Stromal cell of bone marrow (primary cell): Measurements from ENCODE around the gene SRSF10.
"Not testable (repeated sequence)": the region's sequence is repeated elsewhere in the genome, so short reads cannot be mapped to it uniquely, and the experiment has no call there.

ENCODE experiments used
- DNase-seq: peaks from one replicate; pipeline ENCODE4 v3.0.0-alpha.2; 2012; ENCODE audit warnings: low read depth

Gene SRSF10

DNA sequence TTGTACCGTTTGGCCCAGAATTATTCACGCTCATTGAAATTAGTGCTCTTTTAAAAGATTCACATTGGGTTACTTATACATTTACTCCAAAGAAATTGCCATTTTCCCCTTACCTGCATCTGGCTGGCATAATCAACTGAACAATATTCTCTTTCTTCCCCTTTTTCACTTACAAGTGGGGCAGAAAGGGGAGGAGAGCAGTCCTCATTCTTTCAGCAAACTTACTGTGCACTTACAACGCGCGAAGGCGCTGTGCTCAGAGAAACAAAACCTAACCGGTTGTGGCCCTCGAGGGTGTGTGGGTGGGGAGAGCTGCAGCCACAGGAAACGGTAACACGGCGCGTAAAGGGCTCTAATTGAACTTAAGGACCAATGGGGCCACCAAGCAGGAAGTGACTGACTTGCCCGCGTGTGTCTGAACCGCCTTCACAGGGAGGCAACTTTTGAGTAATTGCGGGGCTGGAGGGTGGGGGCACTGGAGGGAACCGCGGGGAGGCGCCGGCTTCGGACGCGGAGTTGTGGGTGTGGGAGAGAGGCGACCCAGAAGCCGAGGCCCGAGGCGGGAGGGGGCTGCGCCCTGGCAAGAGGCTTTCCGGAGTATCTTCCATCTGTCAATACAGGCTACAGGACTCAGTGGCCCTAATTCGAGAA, 21.2 kb downstream of the SRSF10 start:
- DNase-seq, result peak; percentile 83

DNA sequence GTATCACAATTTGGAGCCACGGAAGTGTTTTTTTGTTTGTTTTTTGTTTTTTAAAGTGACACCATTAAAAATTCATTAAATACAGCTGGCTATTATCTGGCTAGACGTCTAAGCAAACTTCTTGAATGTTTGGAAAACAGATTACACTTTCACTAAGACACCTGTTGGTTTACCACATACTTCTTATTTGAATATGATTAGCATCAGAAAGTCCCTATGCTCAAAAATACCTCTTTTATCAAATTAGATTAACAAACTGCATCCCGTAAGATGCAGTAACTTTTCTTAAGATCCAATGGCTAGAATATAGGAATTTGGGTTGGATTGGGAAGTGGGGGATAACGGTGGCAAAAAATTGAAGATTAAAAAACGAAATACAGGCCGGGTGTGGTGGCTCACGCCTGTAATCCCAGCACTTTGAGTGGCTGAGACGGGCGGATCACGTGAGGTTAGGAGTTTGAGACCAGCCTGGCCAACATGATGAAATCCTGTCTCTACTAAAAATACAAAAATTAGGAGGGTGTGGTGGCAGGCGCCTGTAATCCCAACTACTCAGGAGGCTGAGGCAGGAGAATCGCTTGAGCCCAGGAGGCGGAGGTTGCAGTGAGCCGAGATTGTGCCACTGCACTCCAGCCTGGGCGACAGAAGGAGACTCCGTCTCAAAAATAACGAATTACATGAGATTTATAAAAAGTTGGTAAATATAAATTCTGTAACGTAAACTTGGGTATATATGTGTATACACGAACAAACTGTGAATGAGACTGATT, 21.9 kb downstream of the SRSF10 start:
- DNase-seq, result not testable (repeated sequence)

DNA sequence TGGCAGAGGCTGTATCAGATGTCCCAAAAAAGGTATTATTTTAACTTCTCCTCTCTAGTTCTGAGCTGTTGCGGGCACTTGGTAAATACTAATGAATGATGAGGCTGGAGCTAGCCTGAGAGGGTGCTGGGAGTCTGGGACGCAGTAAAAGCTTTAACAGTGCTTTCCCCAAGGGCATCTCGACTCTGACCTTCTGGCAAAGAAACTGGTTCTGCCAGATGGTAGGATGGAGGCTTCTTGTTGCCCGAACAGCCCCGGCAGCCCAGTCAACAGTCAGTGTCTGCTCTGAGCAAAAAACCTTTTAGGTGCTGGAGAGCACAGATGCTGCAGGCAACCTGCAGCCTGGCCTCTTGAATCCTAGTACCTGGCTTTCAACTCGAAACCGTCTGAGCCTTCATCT, 23.0 kb downstream of the SRSF10 start:
- no peak for DNase-seq

DNA sequence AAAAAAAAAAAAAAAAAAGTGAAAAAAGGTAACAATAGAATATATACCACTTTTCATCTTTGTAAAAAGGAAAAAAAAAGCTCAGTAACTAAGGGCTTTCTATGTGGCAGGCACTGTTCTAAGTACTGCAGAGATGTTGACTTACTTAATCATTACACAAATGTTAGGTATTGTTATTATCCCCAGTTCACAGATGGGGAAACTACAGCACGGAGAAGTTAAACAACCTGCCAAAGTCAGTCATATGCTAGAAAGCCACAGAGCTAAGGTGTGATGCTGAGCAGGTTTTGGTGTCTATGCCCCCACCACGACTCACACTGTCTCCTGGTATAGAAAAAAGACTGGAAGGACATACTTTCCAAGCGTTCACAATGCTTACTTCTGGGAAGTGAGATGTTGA, 27.1 kb downstream of the SRSF10 start:
- no peak for DNase-seq

DNA sequence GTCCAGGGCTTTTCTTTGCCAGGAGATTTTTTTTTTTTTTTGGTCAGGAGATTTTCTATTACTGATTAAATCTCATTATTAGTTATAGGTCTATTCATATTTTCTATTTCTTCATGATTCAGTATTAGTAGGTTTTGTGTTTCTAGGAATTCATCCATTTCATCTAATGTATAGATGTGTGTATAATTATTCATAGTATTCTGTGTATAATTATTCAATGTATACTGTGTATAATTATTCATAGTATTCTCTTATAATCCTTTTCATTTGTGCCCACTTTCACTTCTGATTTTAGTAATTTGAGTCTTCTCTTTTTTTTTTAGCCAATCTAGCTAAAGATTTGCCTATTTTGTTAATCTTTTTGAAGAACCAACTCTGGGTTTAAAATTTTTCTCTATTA, 32.8 kb downstream of the SRSF10 start:
- DNase-seq, result no peak

DNA sequence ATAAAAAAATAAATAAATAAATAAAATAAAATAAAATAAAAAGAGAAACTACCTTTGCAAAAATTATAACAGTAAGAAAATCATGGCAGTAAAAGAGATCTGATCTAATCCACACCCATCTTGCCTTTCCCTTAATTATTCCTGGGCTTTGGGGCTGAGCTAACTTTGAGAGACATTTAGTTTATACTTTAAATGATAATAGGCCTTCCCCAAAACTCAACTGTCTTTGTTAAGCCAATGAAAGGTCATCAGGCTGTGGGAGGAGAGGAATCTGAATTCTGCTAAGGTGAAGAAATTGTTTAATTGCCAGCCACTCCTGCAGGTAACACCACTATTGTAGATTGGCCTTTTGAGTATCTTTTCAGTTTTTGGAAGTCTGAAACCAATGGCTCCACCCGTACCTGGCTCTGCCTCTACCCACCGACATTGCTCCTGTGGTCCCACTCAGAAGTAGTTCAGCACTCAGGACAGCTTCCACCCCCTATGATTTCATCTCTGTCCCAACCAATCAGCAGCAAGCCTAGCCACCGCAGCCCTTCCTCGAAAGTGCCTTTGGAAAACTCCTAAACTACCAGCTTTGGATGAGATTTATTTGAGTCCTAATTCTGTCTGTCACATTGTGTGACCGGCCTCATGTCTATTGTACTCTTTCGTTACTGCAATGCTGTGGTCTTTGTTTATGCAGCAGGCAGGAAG, 43.5 kb downstream of the SRSF10 start:
- DNase-seq, result no peak

DNA sequence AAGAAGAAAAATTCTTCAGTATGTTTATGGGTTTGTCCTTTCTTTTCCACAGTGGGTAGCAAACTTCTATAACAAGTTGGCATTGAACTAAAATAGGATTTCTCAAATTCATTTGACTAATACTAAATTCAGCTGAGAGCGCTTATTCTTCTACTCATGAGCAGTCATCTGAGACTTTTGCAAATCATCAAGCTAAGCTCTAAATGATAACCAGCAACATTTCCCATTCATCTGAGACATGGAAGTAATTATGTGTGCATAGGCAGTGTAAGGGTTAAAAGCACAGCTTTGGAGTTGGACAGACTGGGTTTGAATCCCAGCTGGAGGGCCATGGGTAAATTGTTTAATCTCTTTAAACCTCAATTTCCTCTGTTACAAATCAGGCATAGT, 48.6 kb downstream of the SRSF10 start:
- no peak for DNase-seq

DNA sequence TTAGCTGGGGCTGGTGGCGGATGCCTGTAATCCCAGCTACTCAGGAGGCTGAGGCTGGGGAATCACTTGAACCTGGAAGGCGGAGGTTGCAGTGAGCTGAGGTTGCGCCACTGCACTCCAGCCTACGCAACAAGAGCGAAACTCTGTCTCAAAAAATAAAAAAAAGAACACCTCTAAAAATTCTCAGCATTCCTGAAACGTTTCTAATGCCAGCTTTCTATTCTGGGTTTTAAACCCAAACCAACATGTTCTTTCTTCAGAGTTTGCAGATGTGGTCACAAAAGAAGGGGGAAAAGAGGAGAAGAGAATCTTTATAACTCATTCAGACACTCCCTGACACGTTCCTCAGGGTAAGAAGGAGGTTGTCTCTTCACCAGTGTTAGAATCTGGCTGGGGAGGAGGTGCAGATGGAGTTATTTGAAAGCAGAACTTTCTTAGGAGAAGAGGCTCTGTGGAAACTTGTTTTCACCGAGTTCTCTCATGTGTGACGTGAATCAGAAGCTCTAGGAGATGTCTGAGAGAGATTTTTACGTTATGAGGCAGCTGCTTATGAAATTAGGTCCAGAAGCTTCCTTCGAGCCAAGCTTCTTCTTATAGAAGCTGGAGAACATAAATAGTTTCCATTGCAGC, 49.2 kb downstream of the SRSF10 start:
- DNase-seq, result peak; percentile 43

DNA sequence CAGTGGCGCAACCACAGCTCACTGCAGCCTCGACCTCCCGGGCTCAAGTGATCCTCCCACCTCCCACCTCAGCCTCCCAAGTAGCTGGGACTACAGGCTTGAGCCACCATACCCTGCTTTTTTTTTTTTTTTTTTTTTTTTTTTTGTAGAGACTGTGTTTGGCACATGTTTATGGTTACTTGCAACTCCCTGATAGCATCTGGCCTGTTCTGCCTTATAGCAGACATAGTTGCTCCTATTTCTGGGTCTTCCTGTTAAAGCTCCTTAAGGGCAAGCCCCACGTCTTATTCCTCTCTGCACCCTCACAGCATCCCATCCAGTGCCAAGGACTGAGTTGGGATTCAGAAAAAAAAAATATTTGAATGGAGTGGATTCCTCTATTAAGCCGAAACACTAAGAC, 49.9 kb downstream of the SRSF10 start:
- no peak for DNase-seq

DNA sequence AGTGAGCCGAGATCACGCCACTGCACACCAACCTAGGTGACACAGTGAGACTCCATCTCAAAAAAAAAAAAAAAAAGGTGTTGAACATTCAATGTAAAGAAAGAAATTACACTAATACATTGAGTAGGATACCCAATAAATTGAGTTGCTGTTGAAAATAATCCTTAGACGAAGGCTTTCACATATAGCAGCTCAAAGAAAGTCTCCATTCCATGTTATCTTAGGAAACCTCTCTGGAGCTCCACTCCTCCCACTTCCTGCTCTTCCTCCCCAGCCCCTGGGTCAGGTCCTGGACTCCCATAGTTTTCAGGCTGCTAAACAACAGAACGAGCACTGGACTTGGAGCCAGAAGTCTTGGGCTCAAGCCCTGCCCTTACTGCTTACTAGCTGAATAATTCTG, 51.3 kb downstream of the SRSF10 start:
- no peak for DNase-seq

DNA sequence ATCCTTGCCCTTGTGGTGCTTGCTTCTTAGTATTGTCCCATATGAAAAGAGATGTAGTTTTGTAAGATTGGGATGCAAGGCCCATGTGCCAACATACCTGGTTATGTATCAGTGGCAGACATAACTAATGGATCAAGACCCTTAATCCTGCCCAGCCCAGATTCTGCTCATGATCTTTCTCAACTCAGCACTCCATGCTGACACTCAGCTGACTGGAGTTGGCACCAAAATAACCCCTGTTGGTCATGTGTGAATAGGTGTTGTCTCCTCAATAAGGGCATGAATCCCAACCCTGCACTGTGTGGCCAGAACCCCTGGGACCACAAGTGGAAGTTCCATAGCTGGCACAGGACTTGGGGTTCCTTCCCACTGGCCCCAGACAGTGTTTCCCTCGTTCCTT, 53.0 kb downstream of the SRSF10 start:
- DNase-seq, result no peak

DNA sequence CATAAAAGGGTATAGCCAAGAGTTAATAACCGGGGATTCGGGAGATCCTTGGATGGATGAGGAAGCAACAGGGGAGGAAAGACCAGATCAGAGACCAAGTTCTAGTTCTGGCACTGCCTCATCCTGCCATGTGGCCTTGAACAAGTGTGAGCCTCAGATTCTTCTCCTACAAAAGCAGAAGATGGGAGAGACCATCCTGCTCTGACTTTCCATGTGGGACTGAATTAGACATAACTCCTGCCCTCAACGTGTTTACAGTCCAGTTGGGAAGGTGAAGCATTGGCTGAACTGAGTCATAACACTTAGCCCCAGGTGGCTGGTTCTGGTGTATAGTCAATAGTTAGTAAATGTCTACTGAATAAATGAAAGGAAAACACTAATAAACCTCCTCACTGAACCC, 54.8 kb downstream of the SRSF10 start:
- no peak for DNase-seq

DNA sequence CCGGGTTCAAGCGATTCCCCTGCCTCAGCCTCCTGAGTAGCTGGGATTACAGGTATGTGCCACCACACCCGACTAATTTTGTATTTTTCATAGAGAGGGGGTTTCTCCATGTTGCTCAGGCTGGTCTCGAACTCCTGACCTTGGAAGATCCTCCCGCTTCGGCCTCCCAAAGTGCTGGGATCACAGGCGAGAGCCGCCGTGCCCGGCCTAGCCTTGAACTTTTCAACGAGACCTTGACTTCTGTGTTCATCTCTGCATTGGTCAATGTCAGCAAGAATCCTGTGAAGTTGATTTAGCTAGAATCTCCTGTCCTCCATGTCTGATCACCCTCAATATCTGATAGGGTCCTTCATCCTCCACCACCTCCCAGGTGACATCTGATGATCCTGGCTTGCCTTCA, 55.5 kb downstream of the SRSF10 start:
- no peak for DNase-seq

DNA sequence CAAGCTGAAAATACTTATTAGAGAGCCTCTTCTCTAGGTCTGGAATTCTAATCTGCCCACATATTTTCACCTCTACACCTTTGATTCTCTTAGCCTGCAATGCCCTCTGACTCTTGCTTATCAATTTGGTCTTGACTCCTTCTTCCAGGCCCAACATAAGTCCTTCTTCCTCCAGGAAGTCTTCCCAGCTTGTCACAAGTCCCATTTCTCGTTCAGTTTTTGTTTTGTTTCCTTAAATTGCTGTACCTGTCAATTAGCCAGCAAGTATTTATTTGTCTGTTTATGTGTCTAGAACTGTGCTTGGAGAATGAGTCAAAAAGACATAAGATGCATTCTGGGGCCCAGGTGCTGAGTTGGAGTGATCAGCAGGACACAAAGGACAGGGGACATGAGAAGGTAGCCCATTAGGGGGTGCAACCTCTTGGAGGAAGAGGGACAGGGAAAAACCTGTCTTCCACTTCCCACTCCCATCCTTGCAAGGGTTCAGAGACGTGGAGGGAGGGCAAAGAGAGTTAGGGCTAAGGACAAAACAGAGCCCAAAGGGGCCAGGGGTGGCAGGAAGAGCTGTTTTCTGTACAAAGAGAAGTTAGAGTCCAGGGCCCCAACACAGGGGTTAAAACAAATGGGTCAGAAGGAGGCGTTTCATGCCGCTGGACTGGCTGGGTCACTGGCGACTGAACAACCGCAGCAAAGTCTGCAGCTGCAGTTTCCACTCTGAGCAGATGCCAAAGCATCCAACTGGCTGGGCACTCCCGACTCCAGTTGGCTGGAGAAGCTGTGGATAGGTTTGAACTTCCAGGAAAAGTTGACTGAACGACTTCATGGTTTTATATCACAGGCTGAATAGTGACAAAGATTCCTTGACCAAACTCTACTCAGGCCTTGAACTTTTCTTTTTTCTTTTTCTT, 56.3 kb downstream of the SRSF10 start:
- DNase-seq, result peak; percentile 48

DNA sequence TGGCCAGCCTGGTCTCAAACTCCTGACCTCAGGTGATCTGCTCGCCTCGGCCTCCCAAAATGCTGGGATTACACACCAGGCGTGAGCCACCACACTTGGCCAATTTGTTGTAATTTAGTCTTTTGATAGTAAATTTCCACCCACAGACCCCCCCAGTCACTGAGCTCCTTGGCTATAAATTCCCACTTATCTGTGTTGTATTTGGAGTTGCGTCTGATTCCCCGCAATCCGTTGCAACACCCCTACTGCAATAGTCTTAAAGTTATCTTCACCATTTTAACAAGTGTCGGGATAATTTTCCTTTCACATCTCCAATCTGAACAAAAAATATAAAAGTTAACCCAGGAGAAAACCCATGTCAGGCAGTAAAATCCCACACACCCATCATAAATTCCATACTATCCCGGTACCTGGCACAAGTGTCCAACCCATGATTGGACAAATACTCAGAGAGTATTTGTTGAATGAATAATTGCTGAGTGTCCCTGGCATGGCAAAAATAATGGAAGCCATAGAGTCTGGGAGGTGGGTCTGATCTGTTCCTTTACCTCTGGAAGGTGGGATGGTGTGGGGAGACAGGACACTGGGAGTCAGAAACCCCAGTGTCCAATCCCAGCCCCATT, 57.7 kb downstream of the SRSF10 start:
- no peak for DNase-seq

DNA sequence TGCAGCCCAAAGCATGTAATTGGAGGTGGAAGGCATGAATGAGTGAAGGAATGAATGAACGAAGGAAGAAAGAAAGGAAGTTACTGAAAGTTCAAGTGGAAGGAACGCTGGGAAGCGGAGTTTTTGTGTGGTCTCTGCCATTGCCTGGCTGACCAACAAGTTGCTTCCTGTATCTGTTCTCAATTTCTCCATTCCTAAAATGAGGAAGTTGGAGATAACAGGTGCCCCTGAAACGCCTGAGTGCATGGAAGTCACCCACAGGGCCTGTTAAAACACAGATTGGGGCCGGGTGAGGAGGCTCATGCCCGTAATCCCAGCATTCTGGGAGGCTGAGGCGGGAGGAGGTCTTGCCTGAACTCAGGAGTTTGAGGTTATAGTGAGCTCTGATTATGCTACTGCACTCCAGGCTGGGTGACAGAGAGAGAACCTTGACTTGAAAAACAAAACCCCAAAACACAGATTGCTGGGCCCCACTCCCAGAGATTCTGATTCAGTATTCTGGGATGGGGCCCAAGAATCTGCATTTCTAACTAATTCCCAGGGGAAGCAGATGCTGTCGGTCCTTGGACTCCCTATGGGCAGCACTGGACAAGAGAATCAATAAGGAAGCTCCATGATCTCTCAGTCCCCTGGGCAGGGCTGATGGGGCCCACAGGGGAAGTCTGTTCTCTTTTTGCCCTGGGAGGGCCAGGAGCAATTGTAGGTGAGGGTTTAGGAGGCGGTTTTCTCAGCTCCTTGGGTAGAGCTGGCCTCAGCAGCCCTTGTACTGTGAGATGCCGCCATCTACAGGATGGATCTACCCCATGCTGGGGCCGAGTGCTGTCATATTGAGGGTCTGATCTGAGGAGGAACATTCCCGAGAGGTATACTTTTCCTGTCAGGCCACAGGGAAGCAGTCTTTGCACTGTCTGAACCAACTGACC, 63.7 kb downstream of the SRSF10 start:
- peak; percentile 19 for DNase-seq

DNA sequence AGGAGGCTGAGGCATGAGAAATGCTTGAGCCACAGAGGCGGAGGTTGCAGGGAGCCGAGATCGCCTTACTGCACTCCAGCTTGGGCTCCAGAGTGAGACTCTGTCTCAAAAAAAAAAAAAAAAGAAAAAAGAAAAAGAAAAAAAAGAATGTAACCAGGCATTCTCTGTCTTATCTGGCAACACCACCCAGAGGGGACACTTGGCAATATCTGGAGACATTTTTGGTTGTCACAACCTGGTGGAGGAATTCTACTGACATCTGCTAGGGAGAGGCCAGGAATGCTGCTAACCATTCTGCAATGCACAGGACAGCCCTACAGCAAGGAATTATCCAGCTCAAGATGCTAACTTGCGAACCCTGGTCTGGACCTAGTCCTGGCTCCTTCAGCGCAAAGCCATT, 64.7 kb downstream of the SRSF10 start:
- no peak for DNase-seq

DNA sequence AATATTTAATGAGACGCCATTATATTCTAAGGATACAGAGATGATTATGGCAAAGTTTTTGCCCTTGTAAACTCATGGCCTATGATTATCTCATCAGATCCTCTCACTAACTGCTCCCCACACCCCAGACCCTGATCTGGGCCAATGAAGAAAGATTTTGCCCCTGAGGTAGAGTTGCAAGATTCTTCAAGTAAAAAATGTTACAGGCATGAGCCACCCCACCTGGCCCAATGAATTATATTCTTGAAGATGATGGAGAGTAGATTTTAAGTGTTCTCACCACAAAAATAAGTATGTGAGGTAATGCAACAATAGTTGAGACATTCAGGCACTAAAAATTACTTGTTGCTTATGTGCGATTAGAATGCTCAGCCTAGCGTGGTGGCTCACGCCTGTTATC, 65.2 kb downstream of the SRSF10 start:
- DNase-seq, result no peak
